NCI-H2196 treated with DMSO at 0.1 percent for 48 hours (cell line): ENCODE data around the gene THBS3.
A peak's percentile ranks its signal among the peaks of the same experiment; 100 is the strongest.
"Not testable (repeated sequence)": the region's sequence is repeated elsewhere in the genome, so short reads cannot be mapped to it uniquely, and the experiment has no call there.

ENCODE experiments used
- DNase-seq: peaks from one replicate; lab custom pipeline; 2025; ENCODE audit not compliant: unreplicated experiment; lab: John Stamatoyannopoulos, UW

The THBS3 gene

DNA sequence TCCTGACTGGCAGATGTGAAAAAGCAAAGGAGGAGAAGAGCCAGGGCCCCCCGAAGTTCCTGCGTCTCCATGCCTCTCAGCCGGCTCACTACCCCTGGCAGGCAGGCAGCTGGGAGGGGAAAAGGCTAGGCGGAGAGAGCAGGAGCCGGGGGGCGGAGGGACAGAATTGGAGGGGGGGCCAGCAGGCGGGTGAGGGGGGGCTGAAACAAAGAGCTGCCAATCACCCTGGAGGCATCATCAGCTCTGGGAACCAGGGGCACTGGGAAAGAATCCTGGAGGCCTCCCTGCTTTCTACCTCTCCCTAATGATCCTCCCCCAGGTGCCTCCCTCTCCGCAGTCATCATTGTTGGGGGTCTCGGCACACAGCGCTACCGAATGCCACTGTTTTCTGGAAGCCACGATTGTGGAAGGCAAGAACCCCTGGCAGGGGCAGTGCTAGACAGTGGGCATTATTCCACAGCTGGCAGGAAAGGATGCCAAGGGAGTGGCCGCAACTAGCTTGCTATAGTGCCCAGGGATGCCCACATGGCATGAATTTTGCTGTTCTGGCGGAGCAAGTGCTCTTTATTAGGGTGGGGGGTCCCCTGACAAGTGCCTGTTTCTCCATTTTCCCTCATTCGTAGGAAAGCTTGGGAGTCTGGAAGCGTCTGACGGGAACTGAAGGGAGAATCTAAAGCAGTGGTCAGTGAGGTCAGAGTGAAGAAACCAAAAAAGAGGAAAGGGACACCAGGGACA, at the start of gene THBS3:
THBS3 (minus strand) TSS at position 92 of the 735 bp plus-strand sequence; CDS start at position 71, 21 bp downstream.
- DNase-seq = no peak

DNA sequence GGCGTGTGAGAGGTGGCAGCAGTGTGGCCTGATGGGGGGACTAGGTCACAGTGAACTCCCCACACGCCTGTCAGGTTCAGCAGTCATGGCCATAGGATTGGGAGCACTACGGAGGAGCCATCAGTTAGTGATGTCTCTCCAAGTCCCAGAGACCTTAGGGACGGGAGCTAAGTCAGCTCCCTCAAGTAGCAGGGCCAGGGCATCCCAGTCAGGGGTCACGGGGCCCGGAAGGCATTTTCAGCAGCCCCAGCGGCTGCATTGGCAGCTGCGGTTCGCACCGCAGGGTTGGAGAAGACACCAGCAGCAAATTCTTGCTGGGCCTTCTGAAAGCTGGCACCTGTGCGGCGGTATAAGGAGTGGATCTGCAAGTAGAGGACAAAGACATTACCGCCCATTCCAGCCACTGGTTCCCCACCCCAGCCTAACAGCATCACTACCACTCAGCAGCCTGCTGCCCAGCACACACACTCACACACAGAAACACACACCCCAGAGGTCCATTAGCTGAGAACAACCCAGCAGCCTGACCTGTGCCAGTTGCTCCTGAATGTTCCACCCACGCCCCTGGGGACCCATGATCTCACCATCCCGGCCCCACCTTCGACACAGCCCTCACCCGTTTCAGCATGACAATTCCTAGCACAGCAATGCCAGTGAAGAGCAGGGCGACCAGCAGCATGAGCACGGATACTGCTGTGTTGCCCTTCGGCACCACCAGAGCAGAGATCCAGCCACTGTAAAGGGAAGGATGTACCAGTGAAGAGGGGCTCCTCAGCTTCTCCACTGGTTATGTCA, 48.6 kb upstream of the THBS3 start:
- no peak for DNase-seq

DNA sequence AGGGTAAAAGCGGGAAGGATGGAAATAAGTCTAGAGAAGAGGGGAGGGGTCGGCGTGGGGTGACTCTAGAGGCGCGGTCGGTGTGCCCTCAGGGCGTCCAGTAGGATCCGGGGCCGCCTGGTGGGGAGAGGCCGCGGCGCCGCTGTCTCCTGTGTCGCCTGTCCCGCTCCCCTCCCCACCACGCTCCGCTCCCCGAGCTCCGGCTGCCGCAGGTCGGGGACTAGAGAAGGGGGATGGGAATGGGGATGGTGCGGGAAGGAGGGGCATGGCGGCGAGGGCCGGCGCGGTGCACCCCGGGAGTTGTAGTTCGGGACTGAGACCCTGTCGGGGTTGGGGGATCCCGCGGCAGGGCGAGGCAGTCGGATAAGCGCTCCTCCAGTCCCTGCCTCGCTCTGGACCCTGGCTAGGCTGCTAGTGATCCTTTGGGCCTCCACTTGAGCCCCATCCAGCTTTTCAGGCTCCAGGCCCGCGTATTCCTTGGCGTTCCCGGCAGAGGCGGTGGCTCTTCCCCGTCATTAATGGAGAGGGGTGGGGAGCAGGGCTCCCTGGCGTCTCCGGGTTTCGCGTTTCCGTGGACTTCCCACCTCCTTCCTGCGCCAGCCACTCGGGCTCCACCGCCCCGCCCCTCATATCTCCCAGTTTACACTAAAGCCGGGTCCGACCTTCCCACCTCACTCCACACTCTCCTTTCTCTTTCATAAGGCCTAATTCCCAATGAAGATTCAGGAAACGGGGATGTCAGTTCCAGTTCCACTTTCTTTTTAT, 47.7 kb upstream of the THBS3 start, which contains the start of gene ENTREP3:
ENTREP3 (minus strand) TSS at position 241 of the 765 bp plus-strand sequence. CDS start 606 bp downstream, outside the sequence.
- DNase-seq = peak; percentile 68

DNA sequence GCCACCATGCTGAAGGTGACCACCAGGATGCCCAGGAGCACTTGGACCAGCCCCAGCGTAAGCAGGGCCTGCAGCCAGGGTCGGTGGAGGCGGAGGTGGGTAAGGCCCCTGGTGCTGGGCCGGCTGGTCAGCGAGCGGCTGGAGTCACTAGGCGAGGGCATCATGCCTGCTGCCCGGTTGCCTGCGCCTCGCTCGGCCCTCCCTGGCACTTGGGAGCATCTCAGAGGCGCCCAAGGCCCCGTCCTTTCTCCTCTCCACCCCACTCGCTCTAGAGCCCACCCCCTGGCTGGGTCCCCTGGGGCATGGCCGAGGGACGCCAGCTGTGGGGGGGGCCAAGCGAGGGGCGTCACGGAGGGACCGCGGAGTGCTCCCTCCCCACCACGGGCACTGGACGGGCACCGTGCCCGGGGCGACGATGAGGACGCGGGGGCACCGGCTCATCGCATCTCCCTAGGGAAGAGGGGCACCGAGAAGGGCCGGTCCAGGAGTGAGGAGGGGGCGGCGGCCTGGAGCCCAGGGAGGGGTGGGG, 47.1 kb upstream of the THBS3 start:
- DNase-seq = no peak

DNA sequence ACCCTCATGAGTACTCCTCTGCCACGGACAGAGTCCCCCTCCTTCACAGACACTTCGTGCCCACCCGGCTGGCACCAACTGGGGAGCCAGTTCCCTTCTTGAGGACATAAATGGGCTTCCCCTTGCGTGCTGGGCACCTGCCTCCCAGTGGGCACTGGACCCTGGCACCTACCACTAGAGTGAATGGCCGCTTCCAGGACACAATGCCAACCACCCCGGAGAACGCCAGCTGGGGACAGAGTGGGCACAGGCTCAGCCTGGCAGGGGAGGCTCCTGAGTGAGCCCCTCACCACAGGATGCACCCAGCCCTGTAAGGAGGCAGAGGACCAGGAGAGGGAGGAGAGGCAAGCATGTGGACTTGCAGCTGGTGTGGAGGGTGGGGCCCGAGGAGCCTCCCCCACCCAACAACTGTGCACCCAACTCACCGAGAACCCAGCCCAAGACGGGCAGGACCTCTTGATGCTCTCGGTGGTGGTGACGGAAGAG, 46.6 kb upstream of the THBS3 start:
- no peak for DNase-seq

DNA sequence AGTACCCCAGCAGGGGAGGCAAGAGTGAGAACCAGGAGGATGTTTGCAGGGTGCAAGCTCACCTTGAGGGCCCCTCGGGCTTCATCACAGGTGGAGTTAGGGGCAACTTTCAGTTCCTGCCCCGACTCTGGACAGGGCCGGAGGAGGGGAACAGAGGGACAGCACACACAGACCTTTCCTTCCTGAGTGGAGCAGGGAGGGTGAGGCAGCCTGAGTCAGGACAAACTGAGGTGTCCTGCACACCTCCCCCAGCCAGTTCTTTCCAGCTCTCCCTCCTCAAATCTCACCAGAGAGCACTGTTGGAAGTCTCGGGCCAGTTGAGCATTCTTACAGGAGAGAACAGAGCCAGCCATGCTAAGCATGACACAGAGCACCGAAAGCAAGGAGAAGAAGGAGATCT, 46.1 kb upstream of the THBS3 start:
- no peak for DNase-seq

DNA sequence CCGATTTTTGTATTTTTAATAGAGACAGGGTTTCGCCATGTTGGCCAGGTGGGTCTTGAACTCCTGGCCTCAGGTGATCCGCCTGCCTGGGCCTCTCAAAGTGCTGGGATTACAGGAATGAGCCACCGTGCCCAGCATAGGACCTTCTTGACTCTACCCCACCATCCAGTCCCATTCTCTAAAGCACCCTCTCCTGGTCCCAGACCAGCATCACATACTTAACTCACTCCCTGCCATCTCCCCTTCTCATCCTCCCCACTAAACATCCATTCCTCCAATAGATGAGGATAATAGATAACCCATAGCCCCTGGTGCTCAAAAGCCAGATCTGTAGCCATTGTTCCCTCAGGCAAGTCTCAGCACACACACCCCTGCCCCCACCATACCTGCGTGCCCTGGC, 45.5 kb upstream of the THBS3 start:
- no peak for DNase-seq

DNA sequence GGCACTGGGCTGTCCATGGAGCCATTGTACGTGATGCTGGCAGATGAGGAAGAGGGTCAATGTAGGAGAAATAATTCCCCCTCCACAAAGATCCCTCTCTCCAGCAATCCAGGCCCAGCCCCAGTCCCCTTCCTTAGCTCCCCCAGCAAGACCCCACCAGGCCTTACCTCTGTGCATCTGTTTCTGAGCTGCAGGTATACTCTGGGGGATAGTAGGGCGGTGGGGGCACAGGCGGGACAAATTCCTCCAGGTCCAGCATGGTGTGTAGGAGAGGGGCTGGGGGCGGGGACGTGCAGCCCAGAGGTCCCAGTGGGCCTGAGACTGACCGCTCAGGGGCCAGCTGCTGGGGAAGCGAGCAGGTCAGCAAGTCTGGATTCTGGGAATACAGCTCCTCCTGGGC, 43.9 kb upstream of the THBS3 start:
- no peak for DNase-seq

DNA sequence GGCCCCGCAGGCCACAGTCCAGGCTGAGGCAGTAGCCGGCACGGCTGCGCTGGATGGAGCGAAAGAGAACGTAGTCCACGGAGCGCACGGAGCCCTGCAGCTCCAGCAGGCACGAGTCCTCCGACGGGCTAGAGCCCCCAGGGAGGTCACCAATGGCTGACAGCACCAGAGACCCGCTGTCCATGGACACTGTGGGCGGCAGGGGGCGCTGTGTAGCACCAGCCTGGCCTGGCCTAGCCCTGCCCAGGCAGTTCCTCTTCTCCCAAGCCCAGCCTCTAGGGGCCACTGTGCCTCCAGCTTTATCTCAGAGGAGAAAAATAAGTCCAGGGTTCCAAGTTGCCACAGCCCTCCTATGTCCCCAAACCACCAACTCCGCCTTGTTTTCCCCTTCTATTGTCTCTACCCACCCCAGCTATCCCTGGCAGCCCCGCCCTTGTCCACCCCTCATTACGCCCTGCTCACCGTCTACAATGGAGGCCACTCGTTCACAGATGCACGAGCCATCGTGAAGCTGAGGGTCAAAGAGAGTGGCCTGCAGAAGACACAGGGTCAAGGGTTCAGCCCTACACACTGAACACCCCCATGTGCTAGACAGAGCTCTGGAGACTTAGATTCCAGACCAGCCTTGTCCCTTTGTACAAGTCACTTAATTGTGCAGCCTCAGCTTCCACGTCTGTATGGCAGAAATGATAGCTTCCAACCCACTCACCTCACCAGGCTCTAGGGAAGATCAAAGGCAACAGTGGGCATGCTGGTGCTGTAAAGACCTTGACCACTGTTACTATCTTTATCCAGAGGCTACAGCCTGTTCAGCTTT, 43.1 kb upstream of the THBS3 start:
- peak; percentile 68 for DNase-seq

DNA sequence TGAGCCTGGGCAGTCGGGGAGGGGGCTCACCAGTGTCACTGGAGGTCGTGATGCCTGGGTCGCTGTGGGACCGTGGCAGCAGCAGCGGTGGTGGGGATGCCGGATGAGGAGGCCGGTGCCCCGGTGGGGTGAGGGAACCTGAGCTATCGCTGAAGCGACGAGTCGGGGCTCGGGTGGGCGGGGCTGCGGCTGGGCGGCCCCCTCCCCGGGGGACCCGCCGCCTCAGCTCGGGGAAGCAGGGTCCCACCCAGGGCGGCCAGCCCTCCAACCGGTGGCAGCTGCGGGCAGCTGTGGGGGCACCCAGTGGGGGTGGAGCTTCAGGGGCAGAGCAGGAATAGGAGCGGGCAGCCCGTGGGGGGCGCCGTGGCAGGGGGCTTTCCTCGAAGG, 42.5 kb upstream of the THBS3 start:
- DNase-seq = no peak

DNA sequence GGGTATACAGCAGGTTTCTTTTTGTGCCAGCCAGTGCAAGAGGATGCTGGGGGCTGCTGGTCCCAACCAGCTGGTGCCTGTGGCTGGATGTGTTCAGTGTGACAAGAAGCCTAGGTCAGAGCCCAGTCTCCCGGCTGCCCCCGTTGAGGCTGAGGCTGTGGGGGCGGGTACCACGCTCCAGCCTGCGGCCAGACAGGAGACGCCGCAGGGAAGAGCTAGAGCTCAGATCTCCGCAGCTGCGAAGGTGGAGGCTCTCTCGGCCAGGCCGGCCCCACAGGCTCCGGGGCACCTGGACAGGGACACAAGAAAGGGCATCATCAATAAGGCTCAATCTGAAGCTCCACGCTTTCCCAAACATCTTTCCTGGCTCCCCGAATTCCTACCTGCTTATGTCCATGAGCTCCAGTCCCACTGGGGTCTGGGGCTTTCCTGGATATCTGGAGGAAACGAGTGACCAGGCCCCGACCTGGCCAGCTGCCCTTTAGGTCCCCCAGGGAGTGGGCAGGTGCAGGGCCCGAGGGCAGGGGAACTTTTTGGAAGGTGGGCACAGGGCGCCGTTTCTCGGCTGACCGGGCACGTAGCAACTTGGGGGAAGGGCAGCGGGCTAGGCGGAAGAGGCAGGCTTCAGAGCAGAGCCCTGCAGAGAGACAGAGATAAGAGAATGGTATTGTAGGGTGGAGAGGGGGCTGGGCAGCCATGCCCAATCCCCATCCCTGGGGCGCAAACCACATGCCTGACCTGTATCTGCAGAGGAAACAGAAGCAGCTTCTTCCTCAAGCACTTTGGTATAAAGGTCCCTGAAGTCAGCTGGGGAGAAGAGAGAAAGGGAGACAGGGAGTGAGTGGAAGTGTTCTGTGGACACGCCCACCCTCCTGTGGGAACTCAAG, 40.2 kb upstream of the THBS3 start:
- DNase-seq = no peak

DNA sequence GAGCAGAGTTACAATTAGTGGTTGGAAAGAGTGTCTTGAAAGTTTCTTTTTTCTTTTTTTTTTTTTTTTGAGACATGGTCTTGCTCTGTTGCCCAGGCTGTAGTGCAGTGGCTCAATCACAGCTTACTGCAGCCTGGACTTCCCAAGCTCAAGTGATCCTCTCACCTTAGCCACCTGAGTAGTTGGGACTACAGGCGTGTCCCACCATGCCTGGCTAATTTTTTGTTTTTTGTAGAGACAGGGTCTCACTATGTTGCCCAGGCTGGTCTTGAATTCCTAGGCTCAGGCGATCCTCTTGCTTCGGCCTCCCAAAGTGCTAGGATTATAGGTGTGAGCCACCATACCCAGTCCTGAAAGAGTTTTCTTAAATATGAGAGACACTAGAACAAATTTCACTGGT, 39.1 kb upstream of the THBS3 start:
- DNase-seq = not testable (repeated sequence)

DNA sequence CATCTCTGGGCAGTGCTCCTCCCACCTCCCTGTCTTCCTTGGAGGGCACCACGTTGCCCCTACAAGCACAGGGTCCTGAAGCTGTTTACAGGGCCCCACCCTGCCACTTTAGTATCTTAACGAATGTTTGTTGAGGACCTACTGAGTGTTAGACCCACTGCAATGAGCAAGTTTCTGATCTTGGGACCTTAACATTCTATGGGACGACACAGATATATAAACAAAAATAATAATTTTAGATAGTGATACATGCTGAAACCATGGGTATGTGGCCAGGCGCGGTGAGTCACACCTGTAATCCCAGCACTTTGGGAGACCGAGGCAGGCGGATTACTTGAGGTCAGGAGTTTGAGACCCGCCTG, 37.4 kb upstream of the THBS3 start:
- no peak for DNase-seq

DNA sequence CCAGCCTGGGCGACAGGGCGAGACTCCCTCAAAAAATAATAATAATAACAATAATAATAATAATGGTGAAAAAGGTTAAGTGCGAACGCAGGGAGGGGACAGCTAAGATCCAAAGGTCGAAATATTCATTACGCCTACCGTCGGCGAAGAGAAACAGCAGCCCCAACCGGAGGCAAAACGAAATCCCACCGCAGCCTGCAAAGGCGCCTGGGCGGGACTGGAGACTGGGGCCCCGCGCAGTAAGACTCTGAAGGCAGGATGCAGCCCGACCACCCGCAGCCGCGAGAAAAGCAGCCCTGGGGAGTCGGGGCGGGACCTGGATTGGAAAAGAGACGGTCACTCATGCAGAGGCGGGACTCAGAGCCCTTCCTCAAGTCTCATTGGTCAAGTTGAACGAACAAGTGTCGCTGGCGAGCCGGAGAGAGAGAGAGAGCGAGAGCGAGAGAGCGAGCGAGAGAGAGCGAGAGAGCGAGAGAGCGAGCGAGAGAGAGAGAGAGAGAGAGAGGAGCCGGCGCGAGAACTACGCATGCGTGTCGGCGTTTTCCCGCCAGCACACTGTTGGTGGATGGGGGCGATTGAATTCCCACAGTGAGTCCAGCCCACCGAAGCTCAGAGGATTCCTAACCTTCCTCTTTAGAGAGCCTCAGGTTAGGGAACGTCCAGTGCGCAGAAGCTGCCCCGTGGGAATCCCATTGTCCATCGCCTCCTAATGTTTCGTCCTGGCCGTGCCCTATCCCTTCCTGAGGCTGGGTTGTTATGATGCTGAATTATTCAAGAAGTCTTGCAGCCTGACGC, 36.9 kb upstream of the THBS3 start:
- peak; percentile 96 for DNase-seq

DNA sequence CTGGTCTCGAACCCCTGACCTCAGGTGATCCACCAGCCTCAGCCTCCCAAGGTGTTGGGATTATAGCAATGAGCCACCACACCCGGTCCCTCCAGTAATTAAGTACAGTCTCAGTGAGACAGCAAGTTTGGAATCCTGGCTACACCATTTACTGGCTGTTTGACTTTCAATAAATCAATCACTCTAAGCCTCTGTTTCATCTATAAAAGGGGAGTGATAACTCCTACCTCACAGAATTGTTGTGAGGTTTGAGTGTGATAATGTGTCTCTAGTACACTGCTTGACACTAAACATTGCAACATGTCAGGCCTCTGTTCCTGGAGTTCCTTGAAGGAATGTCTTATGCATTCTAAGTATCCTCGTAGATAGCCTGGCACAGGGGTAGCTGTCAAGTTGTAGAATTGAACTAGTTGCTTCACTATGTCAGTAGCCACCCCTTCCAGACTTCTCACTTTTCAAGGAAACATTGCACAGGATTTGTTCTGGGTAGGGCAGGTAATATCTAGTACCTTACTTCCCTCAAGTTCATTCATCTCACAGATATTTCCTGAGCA, 35.2 kb upstream of the THBS3 start:
- no peak for DNase-seq

DNA sequence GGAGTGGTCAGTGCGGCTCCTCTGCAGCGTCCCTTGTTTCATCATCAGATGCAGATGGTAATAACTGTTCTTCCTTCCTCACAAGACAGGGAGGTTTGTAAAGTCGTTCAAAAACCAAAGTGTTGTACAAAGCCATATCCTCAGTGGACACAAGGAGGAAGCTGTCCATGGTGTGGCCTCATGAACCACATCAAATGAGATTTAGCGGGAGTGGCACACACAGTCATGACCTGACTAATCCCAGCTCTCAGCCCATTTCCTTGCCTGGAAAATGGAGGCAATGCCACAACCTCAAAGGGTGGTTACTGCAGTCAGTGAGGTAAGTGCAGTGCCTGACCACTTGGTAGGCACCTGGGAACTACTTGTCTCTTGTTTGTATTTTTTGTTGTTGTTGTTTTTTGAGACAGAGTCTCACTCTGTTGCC, 34.2 kb upstream of the THBS3 start:
- DNase-seq = no peak

DNA sequence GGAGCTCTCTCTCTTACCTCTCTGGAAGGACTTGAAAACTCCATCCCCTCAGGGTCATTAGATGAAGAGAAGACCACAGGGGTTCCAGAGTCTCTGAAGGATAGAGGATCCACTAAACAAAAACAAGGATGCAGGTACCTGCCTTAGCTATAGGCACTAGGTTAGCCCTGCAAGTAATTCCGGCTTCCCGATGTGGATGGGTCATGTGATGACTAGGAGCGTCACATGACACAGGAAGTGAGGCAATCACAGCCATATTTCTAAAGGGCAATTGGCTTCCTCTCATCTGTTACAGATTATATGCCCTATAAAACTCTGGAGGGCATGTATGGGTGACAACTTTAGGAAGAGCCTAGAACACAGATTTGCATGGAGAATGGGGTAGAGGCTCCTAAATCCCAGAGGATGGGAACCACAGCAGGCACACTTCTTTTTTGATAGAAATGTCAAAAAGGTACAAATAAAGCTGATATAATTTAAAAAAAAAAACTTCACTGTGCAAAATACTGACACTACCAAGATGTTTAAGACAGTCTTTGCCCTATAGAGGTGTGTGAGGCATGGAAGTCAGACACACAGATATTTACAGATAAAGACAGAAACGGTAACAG, 33.5 kb upstream of the THBS3 start:
- peak; percentile 25 for DNase-seq

DNA sequence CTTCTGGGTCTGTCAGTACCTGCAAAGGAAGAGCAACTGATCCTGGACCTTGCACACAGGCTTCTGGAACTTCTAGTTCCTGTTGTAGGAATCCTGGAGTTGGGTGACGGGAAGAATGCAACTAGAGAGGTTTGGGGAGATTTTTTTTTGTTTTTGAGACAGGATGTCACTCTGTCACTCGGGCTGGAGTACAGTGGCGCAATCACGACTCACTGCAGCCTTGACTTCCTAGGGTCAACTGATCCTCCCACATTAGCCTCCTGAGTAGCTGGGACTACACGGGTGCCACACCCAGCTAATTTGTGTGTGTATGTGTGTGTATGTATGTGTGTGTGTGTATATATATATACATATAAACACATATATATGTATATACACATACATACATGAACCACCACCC, 28.8 kb upstream of the THBS3 start:
- no peak for DNase-seq
